Stomach (tissue), 9 donors: ENCODE measurements around the gene GJD4. TPM values are rescaled to one million over a fixed set of nuclear protein-coding genes. Genes with fewer than 3 reads are reported as not detected.

Experiments used
- DNase-seq, 2 donors: peaks; one replicate each; pipeline versions ENCODE4 v3.0.0 to v3.0.0-alpha.2; 2013 to 2019
- H3K27ac ChIP-seq, 5 donors: fragments of 200-600 bp in 4 of 5; sonication (generic) in 4 of 5; one replicate each; pipeline ENCODE4 v1.5.1; 2013 to 2019; ENCODE audit warnings: mild to moderate bottlenecking in 1 of 5, moderate library complexity in 1 of 5
- H3K27me3 ChIP-seq, 3 donors: fragments of 200-600 bp; sonication (generic); one replicate each; pipeline ENCODE4 v1.5.1; 2017 to 2019; ENCODE audit warnings: mixed run types in 1 of 3
- H3K36me3 ChIP-seq, 4 donors: fragments of 200-600 bp; sonication (generic); 1 replicate in 3 of 4; 2 replicates in 1 of 4; pipeline ENCODE4 v1.5.1; 2016 to 2019
- H3K4me1 ChIP-seq, 4 donors: fragments of 200-600 bp; sonication (generic); one replicate each; pipeline ENCODE4 v1.5.1; 2016 to 2019
- H3K4me3 ChIP-seq, 4 donors: fragments of 200-600 bp; sonication (generic) in 3 of 4; one replicate each; pipeline ENCODE4 v1.5.1; 2016 to 2019; ENCODE audit warnings: mild to moderate bottlenecking in 1 of 4
- H3K9me3 ChIP-seq, 4 donors: fragments of 200-600 bp; sonication (generic); one replicate each; pipeline ENCODE4 v1.5.1; 2016 to 2019
- EP300 ChIP-seq: sonication (generic); formaldehyde crosslinking; IDR thresholded peaks from one replicate; pipeline ENCODE4 v1.6.1; 2017; ENCODE audit warnings: antibody characterized with exemption
- POLR2A ChIP-seq, 4 donors: fragments of 450-650 bp; IDR thresholded peaks; one replicate each; pipeline ENCODE4 v1.6.1; 2016; ENCODE audit warnings: antibody characterized with exemption in 4 of 4, control low read depth in 2 of 4, mild to moderate bottlenecking in 1 of 4, moderate library complexity in 1 of 4
- POLR2AphosphoS5 ChIP-seq, 3 donors: sonication (generic); formaldehyde crosslinking; IDR thresholded peaks; one replicate each; pipeline ENCODE4 v1.6.1; 2016; ENCODE audit warnings: antibody characterized with exemption in 3 of 3
- WGBS, 5 donors: extraction: QIAGEN DNeasy Blood & Tissue Kit in 3 of 5; methylation state at CpG; one replicate each; pipeline versions ENCODE4 v1.1.5 to v1.1.7; 2013 to 2018; 5-methylcytosine and 5-hydroxymethylcytosine counted together
- intact Hi-C: fragments of 100-400 bp; cut with DNase I; formaldehyde crosslinking; loops from one replicate; pipeline ENCODE4 v1.15.1; 2023; ENCODE audit warnings: low total_unique reads
- polyA plus RNA-seq, 3 donors: library from polyadenylated mRNA; stranded (reverse); fragments of 200-250 nt; gene quantifications; one replicate each; pipeline ENCODE4 v1.2.3, GENCODE V29; 2013
- total RNA-seq, 5 donors: library from RNA; depleted of rRNA; stranded (reverse); fragments of >200 nt; gene quantifications; one replicate each; pipeline versions ENCODE4 v1.1.0 to v1.2.3, GENCODE V29; 2014 to 2016
- TF ChIP-seq, protein P1 (sequence below), 7 experiments: fragments of 450-650 bp in 4 of 7; fragments of 200-600 bp in 3 of 7; sonication (generic) in 3 of 7; IDR thresholded peaks; one replicate each; pipeline ENCODE4 v1.5.1; 2016 to 2019; ENCODE audit warnings: antibody characterized with exemption in 7 of 7, control low read depth in 2 of 7, mild to moderate bottlenecking in 1 of 7
- donor health status: healthy with polysubstance abuse.
- donor health status: Bipolar disorder and iron deficiency.
- donor health status: healthy.

The GJD4 gene
- total and polyA plus RNA-seq, 8 donors: not detected

DNA sequence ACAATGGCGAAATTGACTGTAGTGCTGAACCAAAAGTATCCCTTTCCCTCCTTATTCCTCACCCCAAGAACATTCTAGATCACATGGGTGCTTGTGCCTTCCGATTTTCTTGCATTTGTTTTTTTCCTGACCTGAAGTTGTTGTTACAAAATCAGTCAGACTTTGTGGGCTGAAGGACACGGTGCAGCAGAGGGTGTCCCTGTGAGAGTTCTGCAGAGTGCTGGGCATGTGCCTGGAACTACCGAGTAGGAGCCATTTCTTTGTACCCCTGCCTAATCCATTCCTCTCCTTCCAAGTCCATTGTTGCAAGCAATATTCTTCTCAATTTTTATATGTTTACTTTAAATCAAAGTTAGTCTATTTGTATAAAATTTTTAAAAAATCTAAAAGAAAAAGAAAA is 35.3 kb upstream of the GJD4 start:
- no peaks in the 10 kb centered on the region for H3K27me3 ChIP-seq
- 84 to 96% (median 91%) methylated on average over 4 of the region's 4 CpGs for WGBS, 5 donors
- peaks cover 5 to 16% (median 13%) of the 10 kb centered on the region in 4 donors for H3K4me1 ChIP-seq
- no peak overlapping the region for H3K27ac ChIP-seq
- DNase-seq: no peak
- no peaks in the 10 kb centered on the region for H3K9me3 ChIP-seq
- TF ChIP-seq POLR2A (IDR thresholded peaks at IDR 0.05): no peak
- no peak for TF ChIP-seq EP300
- no peak for TF ChIP-seq POLR2AphosphoS5 (IDR thresholded peaks at IDR 0.05)
- TF ChIP-seq, protein P1, sequence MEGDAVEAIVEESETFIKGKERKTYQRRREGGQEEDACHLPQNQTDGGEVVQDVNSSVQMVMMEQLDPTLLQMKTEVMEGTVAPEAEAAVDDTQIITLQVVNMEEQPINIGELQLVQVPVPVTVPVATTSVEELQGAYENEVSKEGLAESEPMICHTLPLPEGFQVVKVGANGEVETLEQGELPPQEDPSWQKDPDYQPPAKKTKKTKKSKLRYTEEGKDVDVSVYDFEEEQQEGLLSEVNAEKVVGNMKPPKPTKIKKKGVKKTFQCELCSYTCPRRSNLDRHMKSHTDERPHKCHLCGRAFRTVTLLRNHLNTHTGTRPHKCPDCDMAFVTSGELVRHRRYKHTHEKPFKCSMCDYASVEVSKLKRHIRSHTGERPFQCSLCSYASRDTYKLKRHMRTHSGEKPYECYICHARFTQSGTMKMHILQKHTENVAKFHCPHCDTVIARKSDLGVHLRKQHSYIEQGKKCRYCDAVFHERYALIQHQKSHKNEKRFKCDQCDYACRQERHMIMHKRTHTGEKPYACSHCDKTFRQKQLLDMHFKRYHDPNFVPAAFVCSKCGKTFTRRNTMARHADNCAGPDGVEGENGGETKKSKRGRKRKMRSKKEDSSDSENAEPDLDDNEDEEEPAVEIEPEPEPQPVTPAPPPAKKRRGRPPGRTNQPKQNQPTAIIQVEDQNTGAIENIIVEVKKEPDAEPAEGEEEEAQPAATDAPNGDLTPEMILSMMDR (IDR thresholded peaks at IDR 0.05): no peak
- intact Hi-C loops: loop anchor here (10.0 kb wide), 1 partner anchor 235 kb away; the partner anchor contains the start of gene CCNY
- peaks cover 41 to 80% (median 74%) of the 10 kb centered on the region in 4 donors for H3K36me3 ChIP-seq
- H3K4me3 ChIP-seq: no peak overlapping the region

DNA sequence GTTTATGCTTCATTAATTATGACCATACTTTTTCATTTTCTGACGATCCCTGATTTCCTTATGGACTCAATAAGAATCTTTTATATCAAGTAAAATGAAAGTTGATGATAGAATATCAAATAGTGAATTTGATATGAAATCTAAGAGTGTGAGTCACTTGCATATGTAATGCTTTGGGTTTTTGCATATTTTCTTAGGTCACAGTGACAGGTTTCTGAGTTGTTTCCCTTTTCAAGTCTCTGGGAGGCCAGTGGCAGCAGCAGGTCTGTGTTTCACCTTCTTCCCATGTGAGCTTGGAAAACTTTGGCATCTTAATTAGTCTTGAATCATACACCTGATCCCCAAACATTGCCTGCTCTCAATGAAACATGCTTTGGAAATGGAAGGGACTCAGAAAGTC is 34.7 kb upstream of the GJD4 start:
- peaks cover 41 to 81% (median 77%) of the 10 kb centered on the region in 4 donors for H3K36me3 ChIP-seq

DNA sequence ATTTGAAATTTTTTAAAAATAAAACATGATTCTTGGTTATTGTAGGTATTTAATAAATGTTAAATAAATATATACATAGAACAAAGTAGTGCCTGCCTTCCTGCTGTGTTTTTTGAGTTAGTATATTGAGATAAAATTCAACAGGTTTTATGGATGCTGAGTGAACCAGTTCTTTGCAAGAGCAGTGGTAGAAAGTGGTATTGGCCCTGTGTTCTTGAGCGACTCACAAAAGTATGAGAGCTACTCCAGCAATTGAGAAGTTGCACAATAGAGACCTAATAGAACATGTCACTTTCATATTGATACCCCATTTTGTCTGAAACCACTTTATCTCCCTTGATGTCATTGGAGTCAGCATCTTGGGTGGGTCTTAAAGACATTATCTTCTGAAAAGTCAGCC is 32.6 kb upstream of the GJD4 start:
- H3K9me3 ChIP-seq: no peaks in the 10 kb centered on the region
- H3K4me3 ChIP-seq: no peak overlapping the region
- no peaks in the 10 kb centered on the region for H3K27me3 ChIP-seq
- intact Hi-C loops: no loop called here
- H3K4me1 ChIP-seq: no peaks in the 10 kb centered on the region
- H3K36me3 ChIP-seq: peaks cover 38 to 62% (median 58%) of the 10 kb centered on the region in 4 donors
- 91 to 100% (median 100%) methylated on average over 1 of the region's 1 CpG for WGBS, 5 donors
- no peak overlapping the region for H3K27ac ChIP-seq
- no peak for TF ChIP-seq POLR2A (IDR thresholded peaks at IDR 0.05)
- TF ChIP-seq POLR2AphosphoS5 (IDR thresholded peaks at IDR 0.05): no peak
- DNase-seq: no peak

More for the DNA sequence above, 34.7 kb upstream of the GJD4 start:
- Histone ChIP-seq H3K27ac (no peak overlapping the region), H3K9me3 (no peaks in the 10 kb centered on the region), H3K4me1 (peaks cover 0 to 10% (median 8%) of the 10 kb centered on the region in 4 donors), H3K4me3 (no peak overlapping the region), H3K27me3 (no peaks in the 10 kb centered on the region)
- 78 to 93% (median 89%) methylated on average over 1 of the region's 1 CpG for WGBS, 5 donors
- intact Hi-C loops: no loop called here
- DNase-seq: no peak
- no peak for TF ChIP-seq EP300
- TF ChIP-seq, protein P1 (IDR thresholded peaks at IDR 0.05): no peak
- TF ChIP-seq POLR2AphosphoS5 (IDR thresholded peaks at IDR 0.05): no peak
- TF ChIP-seq POLR2A (IDR thresholded peaks at IDR 0.05): no peak

DNA sequence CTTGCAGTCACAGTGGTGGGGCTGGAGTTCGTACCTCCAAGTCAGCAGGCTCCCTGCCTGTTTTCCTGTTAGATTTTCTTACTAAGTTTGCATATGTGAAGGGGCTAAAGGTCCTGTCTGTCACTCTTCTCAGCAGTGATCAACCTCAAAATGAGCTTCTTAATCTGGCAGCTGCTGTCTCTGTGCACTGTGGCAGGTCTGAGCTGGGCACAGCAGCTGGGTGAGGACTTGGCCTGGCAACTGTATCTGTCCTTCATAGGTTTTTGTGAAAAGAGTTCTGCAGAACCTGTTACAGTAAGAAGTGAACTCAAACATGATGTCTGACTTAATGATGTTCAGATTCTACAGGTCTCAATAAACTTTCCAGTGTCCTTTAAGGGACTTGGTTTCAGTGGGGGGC is 31.3 kb upstream of the GJD4 start:
- H3K27me3 ChIP-seq: no peaks in the 10 kb centered on the region
- H3K27ac ChIP-seq: no peak overlapping the region
- no peak overlapping the region for H3K4me3 ChIP-seq
- H3K36me3 ChIP-seq: peaks cover 27 to 50% (median 46%) of the 10 kb centered on the region in 4 donors
- DNase-seq: no peak
- H3K4me1 ChIP-seq: no peaks in the 10 kb centered on the region
- no peak for TF ChIP-seq EP300
- no peak for TF ChIP-seq POLR2AphosphoS5 (IDR thresholded peaks at IDR 0.05)
- TF ChIP-seq POLR2A (IDR thresholded peaks at IDR 0.05): no peak
- TF ChIP-seq, protein P1 (IDR thresholded peaks at IDR 0.05): no peak
- intact Hi-C loops: no loop called here
- H3K9me3 ChIP-seq: no peaks in the 10 kb centered on the region
- 91 to 100% (median 95%) methylated on average over 1 of the region's 1 CpG for WGBS, 5 donors

DNA sequence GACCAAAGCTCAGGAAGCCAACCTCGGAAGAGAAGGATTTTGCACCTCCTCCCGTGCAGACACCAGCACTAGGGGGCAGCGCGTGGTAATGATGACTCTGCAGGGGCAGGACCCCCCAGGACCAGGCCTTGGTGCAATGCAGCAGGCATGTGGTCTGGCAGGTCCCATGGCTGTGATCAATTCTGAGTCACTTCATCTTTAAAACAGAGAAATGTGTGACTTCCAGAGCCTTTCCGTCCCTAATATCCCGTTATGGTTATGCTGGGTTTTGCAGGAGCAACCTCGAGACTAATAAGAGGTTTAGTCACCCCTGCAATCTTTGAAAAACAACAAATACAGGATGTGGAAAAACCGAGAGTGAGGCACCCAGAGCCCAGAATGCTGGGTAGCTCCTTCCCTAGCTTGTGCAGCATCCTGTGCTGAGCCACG is 30.2 kb upstream of the GJD4 start:
- intact Hi-C loops: no loop called here
- TF ChIP-seq EP300 (no peak), POLR2AphosphoS5 (IDR thresholded peaks at IDR 0.05) (no peak), POLR2A (IDR thresholded peaks at IDR 0.05) (no peak)
- TF ChIP-seq, protein P1 (IDR thresholded peaks at IDR 0.05): no peak
- 79 to 89% (median 88%) methylated on average over 7 to 9 of the region's 9 CpGs for WGBS, 5 donors
- Histone ChIP-seq H3K9me3 (no peaks in the 10 kb centered on the region), H3K4me3 (no peak overlapping the region), H3K4me1 (no peaks in the 10 kb centered on the region), H3K36me3 (peaks cover 17 to 38% (median 34%) of the 10 kb centered on the region in 4 donors), H3K27ac (no peak overlapping the region), H3K27me3 (no peaks in the 10 kb centered on the region)
- DNase-seq: no peak
